GM12872 (cell line): ENCODE data around the gene LHFPL6.
A peak's percentile ranks its signal among the peaks of the same experiment; 100 is the strongest.

Experiments
- TF ChIP-seq, protein P1 (sequence below): IDR thresholded peaks from 3 replicates; pipeline ENCODE4 v1.5.1; 2011; ENCODE audit warnings: low read depth, mild to moderate bottlenecking, low read length, moderate library complexity; ENCODE audit not compliant: insufficient read depth

Gene LHFPL6

DNA sequence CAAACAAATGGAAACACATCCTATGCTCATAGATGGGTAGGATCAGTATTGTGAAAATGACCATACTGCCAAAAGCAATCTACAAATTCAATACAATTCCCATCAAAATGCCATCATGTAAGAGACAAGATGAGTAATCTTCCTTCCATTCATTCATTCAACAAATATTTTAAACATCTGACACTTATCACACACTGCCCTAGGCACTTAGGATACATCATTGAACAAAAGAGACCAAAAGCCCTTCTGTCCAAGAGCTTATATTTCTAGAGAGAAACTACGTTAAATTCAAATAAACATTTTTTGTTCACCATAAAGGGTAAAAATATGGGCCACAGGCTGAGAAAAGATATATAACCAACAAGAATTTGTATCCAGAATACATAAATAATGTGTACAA, 20.5 kb upstream of the LHFPL6 start:
- TF ChIP-seq, protein P1, sequence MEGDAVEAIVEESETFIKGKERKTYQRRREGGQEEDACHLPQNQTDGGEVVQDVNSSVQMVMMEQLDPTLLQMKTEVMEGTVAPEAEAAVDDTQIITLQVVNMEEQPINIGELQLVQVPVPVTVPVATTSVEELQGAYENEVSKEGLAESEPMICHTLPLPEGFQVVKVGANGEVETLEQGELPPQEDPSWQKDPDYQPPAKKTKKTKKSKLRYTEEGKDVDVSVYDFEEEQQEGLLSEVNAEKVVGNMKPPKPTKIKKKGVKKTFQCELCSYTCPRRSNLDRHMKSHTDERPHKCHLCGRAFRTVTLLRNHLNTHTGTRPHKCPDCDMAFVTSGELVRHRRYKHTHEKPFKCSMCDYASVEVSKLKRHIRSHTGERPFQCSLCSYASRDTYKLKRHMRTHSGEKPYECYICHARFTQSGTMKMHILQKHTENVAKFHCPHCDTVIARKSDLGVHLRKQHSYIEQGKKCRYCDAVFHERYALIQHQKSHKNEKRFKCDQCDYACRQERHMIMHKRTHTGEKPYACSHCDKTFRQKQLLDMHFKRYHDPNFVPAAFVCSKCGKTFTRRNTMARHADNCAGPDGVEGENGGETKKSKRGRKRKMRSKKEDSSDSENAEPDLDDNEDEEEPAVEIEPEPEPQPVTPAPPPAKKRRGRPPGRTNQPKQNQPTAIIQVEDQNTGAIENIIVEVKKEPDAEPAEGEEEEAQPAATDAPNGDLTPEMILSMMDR = no peak

DNA sequence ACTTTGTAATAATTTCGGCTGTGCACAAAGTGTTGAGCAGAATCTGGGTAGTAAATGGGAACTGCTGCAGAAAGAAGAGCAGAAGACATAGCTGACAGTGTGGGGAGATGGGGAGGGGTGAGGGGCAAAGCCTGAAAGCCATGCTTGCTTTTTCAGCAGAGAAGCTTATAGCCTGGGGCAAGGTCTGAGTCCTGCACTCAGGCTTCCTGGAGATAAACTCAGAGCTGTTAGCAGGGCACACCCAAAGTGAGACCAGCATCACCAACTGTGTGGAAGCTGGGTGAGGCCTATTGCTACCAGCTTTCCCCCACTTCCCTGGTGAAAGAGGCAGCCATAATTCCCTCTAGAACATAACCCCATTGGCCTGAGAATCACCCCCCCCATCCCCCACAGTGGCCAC, 15.6 kb upstream of the LHFPL6 start:
- TF ChIP-seq, protein P1 = no peak

DNA sequence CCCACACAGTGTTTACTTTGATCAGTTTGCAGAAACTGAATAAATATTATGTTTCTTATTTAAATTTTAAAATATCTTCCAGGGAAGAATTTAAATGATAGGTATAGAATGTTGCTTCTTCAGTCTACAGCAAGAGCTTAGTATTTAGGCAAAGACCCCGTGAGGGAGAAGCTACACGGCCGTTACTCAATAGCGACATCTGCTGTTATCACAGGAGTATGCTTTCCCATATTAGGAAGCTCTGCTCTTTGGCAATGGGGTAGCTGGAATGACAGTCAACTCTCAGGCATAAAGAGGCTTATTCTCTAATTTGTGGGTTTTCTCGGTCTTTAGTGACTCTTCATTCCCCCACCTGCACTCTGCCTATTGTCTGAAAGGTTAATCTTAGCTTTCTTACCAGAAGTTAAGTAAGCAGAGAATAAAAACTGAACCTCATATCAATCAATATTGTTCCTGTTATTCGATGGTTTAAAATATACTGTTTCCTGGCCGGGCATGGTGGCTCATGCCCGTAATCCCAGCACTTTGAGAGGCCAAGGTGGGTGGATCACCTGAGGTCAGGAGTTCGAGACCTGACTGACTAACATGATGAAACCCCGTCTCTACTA, 13.2 kb upstream of the LHFPL6 start:
- TF ChIP-seq, protein P1 = peak; percentile 90

DNA sequence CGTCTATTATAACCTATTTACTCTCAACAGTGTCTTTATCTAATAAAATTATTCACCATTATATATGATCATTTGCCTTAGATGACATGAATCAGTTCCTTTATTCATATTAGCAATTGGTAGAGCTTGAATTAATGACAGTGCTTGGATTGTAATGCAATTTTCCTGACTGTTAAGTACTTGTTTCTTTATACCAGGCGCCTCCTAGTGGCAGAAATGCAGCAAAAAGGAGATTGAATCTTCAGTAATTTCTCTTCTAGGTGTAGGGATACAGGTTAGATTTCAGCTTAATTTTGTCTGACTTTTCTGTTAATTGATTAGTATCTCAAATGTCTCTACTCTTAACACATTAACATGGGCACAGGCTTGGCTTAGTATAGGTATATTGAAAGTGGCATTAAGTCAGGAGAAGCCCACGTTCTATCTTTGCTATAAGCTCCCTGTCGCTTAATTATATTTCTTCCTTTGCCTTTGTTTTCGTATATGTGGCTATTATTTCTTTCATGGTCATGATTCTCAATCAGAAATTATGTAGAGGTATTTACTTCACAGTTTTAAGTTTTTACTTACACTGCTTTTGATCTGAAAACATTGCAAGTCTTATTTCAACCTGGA, 9.1 kb upstream of the LHFPL6 start:
- TF ChIP-seq, protein P1 = peak; percentile 76

DNA sequence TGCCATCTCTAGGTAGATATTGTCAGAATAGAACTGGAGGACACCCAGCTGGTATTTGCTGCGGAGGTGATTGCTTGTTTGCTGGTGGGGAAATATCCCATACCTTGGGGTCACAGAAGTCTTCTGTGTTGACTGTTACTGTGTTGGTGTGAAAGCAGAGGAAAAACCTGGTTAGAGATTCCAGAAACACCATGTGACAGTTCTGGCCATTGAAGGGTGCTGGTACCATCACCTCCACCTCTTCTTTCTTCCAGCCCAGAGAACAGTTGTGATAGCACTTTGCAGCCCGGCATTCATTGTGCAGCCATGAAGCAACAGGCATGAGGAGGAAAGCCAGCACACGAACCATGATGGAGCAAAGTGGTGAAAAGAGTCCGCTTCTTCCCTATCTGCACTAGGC, 4.9 kb upstream of the LHFPL6 start:
- TF ChIP-seq, protein P1 = no peak

DNA sequence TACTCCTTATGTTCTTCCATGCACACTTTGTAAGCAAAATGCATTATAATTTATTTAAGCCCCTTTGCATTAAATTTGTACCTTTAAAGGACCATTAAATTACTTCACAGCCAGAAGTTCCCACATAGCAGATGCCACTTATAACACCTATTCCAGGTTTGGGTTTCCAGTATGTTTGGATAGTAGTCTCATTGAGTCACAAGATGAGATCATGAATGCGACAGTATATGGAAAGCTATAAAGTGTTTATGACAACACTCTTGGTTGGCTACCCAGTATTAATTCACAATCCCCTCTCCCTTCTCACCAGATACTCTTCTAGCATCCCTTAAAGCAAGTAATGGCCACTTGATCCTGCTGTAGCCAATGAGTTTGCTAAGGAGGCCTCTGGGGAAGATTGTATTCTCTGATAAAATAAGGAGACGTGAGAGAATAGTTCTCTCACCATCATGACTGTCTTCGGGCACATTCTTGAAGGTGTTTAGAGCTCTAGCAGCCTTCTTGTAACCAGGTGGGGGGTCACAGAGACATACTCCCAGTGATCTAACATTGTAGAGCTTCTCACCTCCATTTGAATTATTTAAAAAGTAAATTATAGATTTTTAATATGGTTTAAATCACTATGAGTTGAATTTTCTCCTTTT, 2.8 kb upstream of the LHFPL6 start:
- TF ChIP-seq, protein P1 = no peak

DNA sequence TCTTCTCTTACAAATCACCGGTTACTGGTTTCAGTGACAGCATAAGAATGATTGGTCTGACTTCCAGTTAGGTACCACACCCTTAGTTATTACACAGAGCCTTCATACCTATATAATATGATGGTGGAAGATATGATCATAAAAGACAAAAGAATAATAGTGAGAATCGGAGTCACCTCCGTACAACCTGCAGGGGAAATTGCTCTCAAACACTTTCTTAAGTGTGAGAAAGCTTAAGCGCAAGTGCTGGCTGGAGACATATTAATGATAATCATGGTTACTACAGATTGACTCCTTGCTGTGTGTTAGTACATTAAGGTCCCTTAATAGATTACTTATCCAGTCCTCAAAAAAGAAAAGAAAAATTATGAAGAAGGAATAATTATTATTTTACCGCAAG, 1.8 kb upstream of the LHFPL6 start:
- TF ChIP-seq, protein P1 = no peak
